CD14-positive monocyte (primary cell): ENCODE measurements around the gene MRPL48. TPM values are rescaled to one million over a fixed set of nuclear protein-coding genes. Genes with fewer than 3 reads are reported as not detected.

Source experiments
- DNase-seq, 3 donors: peaks; one replicate each; pipeline ENCODE4 v3.0.0-alpha.2; 2011 to 2022
- H2AFZ ChIP-seq: 2 replicates; pipeline ENCODE4 v1.6.0; 2012; ENCODE audit warnings: mild to moderate bottlenecking, low read depth, low read length, inconsistent platforms; ENCODE audit not compliant: insufficient read depth, poor library complexity, severe bottlenecking
- H3K27ac ChIP-seq, 2 donors: 1 replicate in 1 of 2; 2 replicates in 1 of 2; pipeline ENCODE4 v1.5.1; 2012 to 2013; ENCODE audit warnings: low read length in 2 of 2, control low read depth in 1 of 2, inconsistent platforms in 1 of 2, low read depth in 1 of 2, mild to moderate bottlenecking in 1 of 2
- H3K27me3 ChIP-seq, 2 donors: one replicate each; pipeline versions ENCODE4 v1.6.0 to v1.6.1; 2011 to 2013; ENCODE audit warnings: low read length in 2 of 2; ENCODE audit not compliant: control insufficient read depth in 2 of 2, insufficient read depth in 2 of 2
- H3K36me3 ChIP-seq, 2 donors: replicated peaks in 1 of 2; 1 replicate in 1 of 2; 2 replicates in 1 of 2; pipeline versions ENCODE4 v1.5.1 to v1.6.1; 2012 to 2013; ENCODE audit warnings: low read length in 2 of 2, control low read depth in 1 of 2, inconsistent platforms in 1 of 2, mild to moderate bottlenecking in 1 of 2; ENCODE audit not compliant: insufficient read depth in 2 of 2, control insufficient read depth in 1 of 2
- H3K4me1 ChIP-seq, 2 donors: 1 replicate in 1 of 2; 2 replicates in 1 of 2; pipeline versions ENCODE4 v1.5.1 to v1.6.1; 2012 to 2013; ENCODE audit warnings: low read length in 2 of 2, control low read depth in 1 of 2, inconsistent platforms in 1 of 2, mild to moderate bottlenecking in 1 of 2, moderate library complexity in 1 of 2; ENCODE audit not compliant: insufficient read depth in 2 of 2, control insufficient read depth in 1 of 2
- H3K4me2 ChIP-seq: replicated peaks from 2 replicates; pipeline ENCODE3; 2012; ENCODE audit warnings: low read length, moderate library complexity, mild to moderate bottlenecking; ENCODE audit not compliant: poor library complexity, severe bottlenecking; ENCODE audit errors: extremely low read depth
- H3K4me3 ChIP-seq, 3 experiments: fragments of 200-600 bp in 1 of 3; sonication (generic) in 1 of 3; replicated peaks in 1 of 3; 1 replicate in 2 of 3; 2 replicates in 1 of 3; pipeline ENCODE4 v1.5.1; 2011 to 2013; ENCODE audit warnings: low read length in 3 of 3, mild to moderate bottlenecking in 3 of 3, control low read depth in 2 of 3, low read depth in 2 of 3, inconsistent platforms in 1 of 3, moderate library complexity in 1 of 3
- H3K79me2 ChIP-seq: 2 replicates; pipeline ENCODE4 v1.6.0; 2012; ENCODE audit warnings: mild to moderate bottlenecking, control low read depth, inconsistent platforms, low read length, moderate library complexity; ENCODE audit not compliant: insufficient read depth
- H3K9ac ChIP-seq: 2 replicates; pipeline ENCODE4 v1.6.0; 2017; ENCODE audit warnings: low read length, mild to moderate bottlenecking; ENCODE audit not compliant: insufficient read depth, poor library complexity, severe bottlenecking
- H3K9me3 ChIP-seq, 2 donors: replicated peaks in 1 of 2; 1 replicate in 1 of 2; 2 replicates in 1 of 2; pipeline versions ENCODE4 v1.5.1 to v1.6.1; 2012 to 2013; ENCODE audit warnings: low read length in 2 of 2, control low read depth in 1 of 2; ENCODE audit not compliant: control insufficient read depth in 1 of 2, insufficient read depth in 1 of 2
- H4K20me1 ChIP-seq: 2 replicates; pipeline ENCODE4 v1.6.0; 2012; ENCODE audit warnings: mild to moderate bottlenecking, low read length, control low read depth, moderate library complexity; ENCODE audit not compliant: insufficient read depth
- H3K27ac Mint-ChIP-seq, 7 donors: one replicate each; pipeline ENCODE4 v1.8.0; 2020; ENCODE audit warnings: mild to moderate bottlenecking in 7 of 7, mixed read lengths in 7 of 7, moderate library complexity in 6 of 7, inconsistent platforms in 2 of 7
- H3K27me3 Mint-ChIP-seq, 3 donors: one replicate each; pipeline ENCODE4 v1.8.0; 2021 to 2022; ENCODE audit warnings: low read depth in 3 of 3, mild to moderate bottlenecking in 3 of 3, mixed read lengths in 3 of 3, moderate library complexity in 3 of 3, inconsistent platforms in 1 of 3
- H3K36me3 Mint-ChIP-seq, 2 donors: one replicate each; pipeline ENCODE4 v1.8.0; 2020; ENCODE audit warnings: mixed read lengths in 2 of 2, inconsistent platforms in 1 of 2, mild to moderate bottlenecking in 1 of 2
- H3K4me1 Mint-ChIP-seq: one replicate; pipeline ENCODE4 v1.8.0; 2020; ENCODE audit warnings: mild to moderate bottlenecking, mixed read lengths
- H3K4me3 Mint-ChIP-seq, 2 donors: one replicate each; pipeline ENCODE4 v1.8.0; 2020; ENCODE audit warnings: mild to moderate bottlenecking in 2 of 2, mixed read lengths in 2 of 2, moderate library complexity in 1 of 2
- H3K9me3 Mint-ChIP-seq, 7 donors: one replicate each; pipeline ENCODE4 v1.8.0; 2020 to 2022; ENCODE audit warnings: mixed read lengths in 7 of 7, mild to moderate bottlenecking in 6 of 7, moderate library complexity in 6 of 7, inconsistent platforms in 2 of 7
- CTCF ChIP-seq: fragments of 200-600 bp; IDR thresholded peaks from one replicate; pipeline ENCODE4 v1.8.0; 2022; ENCODE audit warnings: antibody characterized with exemption, mild to moderate bottlenecking
- WGBS: methylation state at CpG from one replicate; pipeline ENCODE4 v1.1.5; 2013; ENCODE audit warnings: missing lambda C conversion rate; ENCODE audit not compliant: insufficient coverage; 5-methylcytosine and 5-hydroxymethylcytosine counted together
- intact Hi-C, 2 donors: fragments of 100-400 bp; cut with micrococcal nuclease; formaldehyde crosslinking; loops; one replicate each; pipeline versions ENCODE4 v1.15.0 to v1.15.1; 2023
- polyA plus RNA-seq, 3 donors: library from polyadenylated mRNA; depleted of rRNA in 1 of 3; unstranded in 2 of 3; stranded (reverse) in 1 of 3; fragments of 300-500 nt in 2 of 3; fragments of >200 nt in 1 of 3; fragmentation: Illumina TruSeq in 2 of 3; gene quantifications; 1 replicate in 2 of 3; 2 replicates in 1 of 3; pipeline ENCODE4 v1.2.3, GENCODE V29; 2012 to 2021

The MRPL48 gene
- polyA plus RNA-seq, 3 donors = 17.8 to 43.1 (median 42.9) TPM

- H3K79me2 ChIP-seq = no peaks in the 10 kb centered on the region
- no peak overlapping the region for H3K27ac ChIP-seq
- WGBS = 100% methylated on average over 1 of the region's 2 CpGs
- DNase-seq = no peak
- no peak overlapping the region for H2AFZ ChIP-seq
- Mint-ChIP-seq H3K36me3 (peaks cover 20 to 22% of the 10 kb centered on the region in 2 donors), H3K27ac (peak overlapping the region in 1 of 7 donors; percentile 10), H3K4me3 (no peak overlapping the region), H3K9me3 (no peaks in the 10 kb centered on the region), H3K27me3 (no peaks in the 10 kb centered on the region), H3K4me1 (no peaks in the 10 kb centered on the region)
- no peaks in the 10 kb centered on the region for H3K27me3 ChIP-seq
- no peaks in the 10 kb centered on the region for H3K4me1 ChIP-seq
- no peak overlapping the region for H3K4me2 ChIP-seq
- no peak overlapping the region for H3K9ac ChIP-seq
- intact Hi-C loops = no loop called here
- H3K36me3 ChIP-seq = peaks cover 4 to 19% of the 10 kb centered on the region in 2 donors
- H4K20me1 ChIP-seq = no peaks in the 10 kb centered on the region
- no peaks in the 10 kb centered on the region for H3K9me3 ChIP-seq
- TF ChIP-seq CTCF = no peak
- H3K4me3 ChIP-seq = no peak overlapping the region
Measured at GRCh38 chr11:73883856-73884255, 96.2 kb downstream of the MRPL48 start.

GRCh38 chr11:73888244-73888643, 100.6 kb downstream of the MRPL48 start:
- H3K36me3 Mint-ChIP-seq = peaks cover 37 to 38% of the 10 kb centered on the region in 2 donors
- Histone ChIP-seq H2AFZ (no peak overlapping the region), H3K79me2 (no peaks in the 10 kb centered on the region), H3K27me3 (no peaks in the 10 kb centered on the region), H3K4me2 (no peak overlapping the region), H3K9me3 (no peaks in the 10 kb centered on the region), H3K36me3 (peaks cover 36 to 55% of the 10 kb centered on the region in 2 donors), H3K27ac (no peak overlapping the region), H3K4me1 (no peaks in the 10 kb centered on the region), H3K4me3 (no peak overlapping the region), H4K20me1 (no peaks in the 10 kb centered on the region), H3K9ac (no peak overlapping the region)
- peaks cover 0 to 1% (median 0%) of the 10 kb centered on the region in 7 donors for H3K9me3 Mint-ChIP-seq
- H3K27me3 Mint-ChIP-seq = no peaks in the 10 kb centered on the region
- H3K4me1 Mint-ChIP-seq = no peaks in the 10 kb centered on the region
- DNase-seq = no peak
- no peak for TF ChIP-seq CTCF
- intact Hi-C loops = no loop called here
- WGBS = no CpG with 5 or more reads among the region's 3 CpGs
- peak overlapping the region in 1 of 7 donors; percentile 13 for H3K27ac Mint-ChIP-seq
- no peak overlapping the region for H3K4me3 Mint-ChIP-seq
